Measurements from ENCODE around the gene MPHOSPH6.
A peak's percentile ranks its signal among the peaks of the same experiment; 100 is the strongest.
"Not testable (repeated sequence)": the region's sequence is repeated elsewhere in the genome, so short reads cannot be mapped to it uniquely, and the experiment has no call there.

Gene MPHOSPH6

GRCh38 chr16:82167670-82168069 lies 2.4 kb downstream of the MPHOSPH6 start:
- DNase-seq = no peak

GRCh38 chr16:82160226-82160625 lies 9.8 kb downstream of the MPHOSPH6 start:
- no peak for DNase-seq

GRCh38 chr16:82157836-82158235 lies 12.2 kb downstream of the MPHOSPH6 start:
- no peak for DNase-seq

- DNase-seq = no peak
Measured at GRCh38 chr16:82157534-82157812, 12.6 kb downstream of the MPHOSPH6 start.

- DNase-seq = no peak
Measured at GRCh38 chr16:82156761-82157533, 13.1 kb downstream of the MPHOSPH6 start.

GRCh38 chr16:82152641-82153112 lies 17.3 kb downstream of the MPHOSPH6 start:
- no peak for DNase-seq

GRCh38 chr16:82152196-82152595 lies 17.8 kb downstream of the MPHOSPH6 start:
- DNase-seq = no peak

- no peak for DNase-seq
Measured at GRCh38 chr16:82150549-82150948, 19.5 kb downstream of the MPHOSPH6 start.

GRCh38 chr16:82149536-82149935 lies 20.5 kb downstream of the MPHOSPH6 start:
- DNase-seq = no peak

GRCh38 chr16:82147546-82147945 lies 22.5 kb downstream of the MPHOSPH6 start:
- DNase-seq = no peak

GRCh38 chr16:82146957-82147356 lies 23.1 kb downstream of the MPHOSPH6 start:
- peak; percentile 67 for DNase-seq

- DNase-seq = no peak
Measured at GRCh38 chr16:82146556-82146955, 23.5 kb downstream of the MPHOSPH6 start.

GRCh38 chr16:82139286-82139571 lies 30.8 kb downstream of the MPHOSPH6 start:
- not testable (repeated sequence) for DNase-seq

GRCh38 chr16:82138478-82139285 lies 31.3 kb downstream of the MPHOSPH6 start:
- DNase-seq = no peak

- DNase-seq = no peak
Measured at GRCh38 chr16:82137822-82138167, 32.2 kb downstream of the MPHOSPH6 start.

GRCh38 chr16:82136956-82137821 lies 32.8 kb downstream of the MPHOSPH6 start:
- no peak for DNase-seq

GRCh38 chr16:82135844-82136243 lies 34.2 kb downstream of the MPHOSPH6 start:
- DNase-seq = no peak

GRCh38 chr16:82134846-82135245 lies 35.2 kb downstream of the MPHOSPH6 start:
- DNase-seq = no peak

GRCh38 chr16:82133798-82134197 lies 36.2 kb downstream of the MPHOSPH6 start:
- no peak for DNase-seq

GRCh38 chr16:82129881-82130280 lies 40.1 kb downstream of the MPHOSPH6 start:
- DNase-seq = no peak

GRCh38 chr16:82124651-82125050 lies 45.4 kb downstream of the MPHOSPH6 start:
- no peak for DNase-seq

- no peak for DNase-seq
Measured at GRCh38 chr16:82119405-82119804, 50.6 kb downstream of the MPHOSPH6 start.

- DNase-seq = no peak
Measured at GRCh38 chr16:82118749-82119148, 51.3 kb downstream of the MPHOSPH6 start.

- DNase-seq = no peak
Measured at GRCh38 chr16:82116535-82116934, 53.5 kb downstream of the MPHOSPH6 start.

Measured in midbrain (tissue), 1 donor.